GM19328 (cell line): ENCODE results near the gene FAM222B.
A peak's percentile ranks its signal among the peaks of the same experiment; 100 is the strongest.
"Not testable (repeated sequence)": the region's sequence is repeated elsewhere in the genome, so short reads cannot be mapped to it uniquely, and the experiment has no call there.

ENCODE experiments used
- ATAC-seq: cut with Tn5 transposase; IDR thresholded peaks from one replicate; pipeline ENCODE4 v1.9.1; 2021; ENCODE audit warnings: mild to moderate bottlenecking, moderate library complexity; ENCODE audit not compliant: unreplicated experiment

The FAM222B gene

DNA sequence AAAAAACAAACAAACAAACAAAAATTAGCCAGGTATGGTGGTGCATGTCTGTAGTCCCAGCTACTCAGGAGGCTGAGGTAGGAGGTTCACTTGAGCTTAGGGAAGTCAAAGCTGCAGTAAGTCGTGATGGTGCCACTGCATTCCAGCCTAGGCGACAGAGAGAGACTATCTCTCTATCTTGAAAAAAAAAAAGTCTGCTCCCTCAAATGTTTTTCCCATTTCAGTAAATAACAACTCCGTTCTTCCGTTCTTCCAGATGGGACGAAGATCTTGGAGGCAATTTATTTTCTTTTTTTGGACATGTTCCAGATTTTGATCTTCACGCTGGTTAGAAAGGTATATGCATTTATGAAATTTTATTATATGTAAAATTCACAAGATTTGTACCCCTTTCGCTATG, 31.2 kb upstream of the FAM222B start:
- ATAC-seq, result no peak

DNA sequence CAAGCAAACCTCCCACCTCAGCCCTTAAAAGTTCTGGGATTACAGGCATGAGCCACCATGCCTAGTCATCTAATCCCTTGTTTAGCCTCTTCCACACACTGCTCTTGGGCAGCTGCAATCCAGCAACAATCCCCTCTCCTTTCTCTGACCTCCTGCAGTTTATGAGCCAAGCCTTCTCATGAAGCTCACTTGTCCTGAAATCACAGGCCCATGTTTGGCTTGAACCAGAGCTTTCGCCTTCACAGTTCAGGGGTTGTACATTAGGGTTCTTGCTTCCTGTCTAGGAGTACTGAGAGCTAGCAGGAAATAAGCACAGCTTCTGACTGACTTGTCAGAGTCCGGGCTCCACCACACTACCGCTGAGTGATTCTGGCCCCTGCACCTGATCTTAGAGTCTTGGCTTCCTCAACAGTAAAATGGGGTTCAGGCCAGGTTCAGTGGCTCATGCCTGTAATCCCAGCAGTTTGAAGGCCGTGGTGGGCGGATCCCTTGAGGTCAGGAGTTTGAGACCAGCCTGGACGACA, 28.5 kb upstream of the FAM222B start:
- ATAC-seq, result peak; percentile 69

DNA sequence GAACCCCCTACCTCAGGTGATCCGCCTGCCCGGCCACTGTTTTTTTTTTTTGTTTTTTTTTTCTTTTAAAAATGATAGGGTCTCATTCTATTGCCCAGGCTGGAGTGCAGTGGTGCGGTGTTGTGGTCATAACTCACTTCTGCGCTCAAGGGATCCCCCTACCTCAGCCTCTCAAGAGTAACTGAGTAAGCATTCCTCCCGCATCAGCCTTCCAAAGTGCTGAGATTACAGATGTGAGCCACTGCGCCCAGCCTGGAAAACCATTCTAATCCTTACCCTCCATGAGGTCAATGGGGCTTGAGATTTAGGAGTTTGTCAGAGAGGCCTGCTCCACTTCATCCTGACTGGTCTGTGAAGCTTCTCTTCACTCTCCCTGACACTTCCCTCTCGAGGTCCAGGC, 24.7 kb upstream of the FAM222B start:
- ATAC-seq, result no peak

DNA sequence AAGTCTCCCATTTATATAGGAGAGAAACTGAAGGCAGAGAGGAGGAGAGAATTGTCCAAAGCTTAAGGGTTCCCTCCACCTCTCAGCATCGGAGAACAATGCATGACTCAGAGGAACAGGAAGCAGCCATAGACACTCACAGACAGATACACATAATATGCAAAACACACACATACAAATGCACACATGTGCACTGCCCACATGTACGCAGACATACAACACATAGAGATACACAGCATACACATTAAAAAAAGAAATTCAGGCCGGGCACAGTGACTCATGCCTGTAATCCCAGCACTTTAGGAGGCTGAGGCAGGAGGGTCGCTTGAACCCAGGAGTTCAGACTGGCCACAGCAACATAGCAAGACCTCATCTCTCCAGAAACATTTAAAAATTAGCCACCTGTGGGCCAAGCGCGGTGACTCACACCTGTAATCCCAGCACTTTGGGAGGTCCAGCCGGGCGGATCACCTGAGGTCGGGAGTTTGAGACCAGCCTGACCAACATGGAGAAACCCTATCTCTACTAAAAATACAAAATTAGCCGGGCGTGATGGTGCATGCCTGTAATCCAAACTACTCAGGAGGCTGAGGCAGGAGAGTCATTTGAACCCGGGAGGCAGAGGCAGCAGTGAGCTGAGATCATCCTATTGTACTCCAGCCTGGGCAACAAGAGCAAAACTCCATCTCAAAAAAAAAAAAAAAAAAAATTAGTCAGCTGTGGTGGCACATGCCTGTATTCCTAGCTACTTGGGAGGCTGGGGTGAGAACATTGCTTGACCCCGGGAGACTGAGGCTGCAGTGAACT, 23.6 kb upstream of the FAM222B start:
- ATAC-seq, result no peak

DNA sequence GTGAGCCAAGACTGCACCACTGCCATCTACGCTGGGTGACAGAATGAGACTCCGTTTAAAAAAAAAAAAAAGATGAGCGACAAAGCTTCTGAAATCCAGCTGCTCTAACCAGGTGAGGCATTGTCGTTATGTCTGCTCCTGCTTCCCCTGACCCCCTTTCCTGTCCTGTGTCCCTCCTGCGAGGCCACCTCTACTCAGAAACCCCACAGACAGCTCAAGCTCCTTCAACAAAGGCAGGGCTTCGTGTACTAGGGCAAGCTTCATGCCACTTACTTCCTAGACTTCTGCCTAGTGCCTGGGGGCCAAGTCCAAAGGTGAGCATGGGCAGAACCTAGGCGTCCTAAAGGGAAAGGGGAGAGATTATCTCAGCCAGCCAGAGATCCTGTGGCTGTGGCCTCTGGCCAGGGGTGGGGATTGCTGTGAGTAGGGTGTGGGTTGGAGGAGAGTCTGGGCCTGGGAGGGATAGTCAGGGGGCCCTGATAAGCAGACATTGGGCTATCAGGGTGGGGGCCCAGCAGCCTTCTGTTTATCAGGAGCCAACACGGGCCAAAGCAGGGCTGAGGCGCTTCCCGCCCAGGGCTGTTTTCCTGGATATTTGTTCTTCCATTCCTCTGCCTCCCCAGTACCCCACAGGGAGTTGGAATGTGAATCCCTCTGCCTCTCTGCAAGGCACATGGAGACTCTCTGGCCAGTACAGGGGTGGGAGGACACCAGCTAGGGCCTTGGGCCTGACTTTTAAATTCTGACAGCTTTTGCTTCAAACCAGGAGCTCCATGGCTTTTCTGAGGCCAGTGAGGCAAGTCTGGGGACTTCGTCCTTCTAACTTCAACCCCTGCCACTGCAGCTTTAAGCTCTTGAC, 22.6 kb upstream of the FAM222B start:
- ATAC-seq, result no peak

DNA sequence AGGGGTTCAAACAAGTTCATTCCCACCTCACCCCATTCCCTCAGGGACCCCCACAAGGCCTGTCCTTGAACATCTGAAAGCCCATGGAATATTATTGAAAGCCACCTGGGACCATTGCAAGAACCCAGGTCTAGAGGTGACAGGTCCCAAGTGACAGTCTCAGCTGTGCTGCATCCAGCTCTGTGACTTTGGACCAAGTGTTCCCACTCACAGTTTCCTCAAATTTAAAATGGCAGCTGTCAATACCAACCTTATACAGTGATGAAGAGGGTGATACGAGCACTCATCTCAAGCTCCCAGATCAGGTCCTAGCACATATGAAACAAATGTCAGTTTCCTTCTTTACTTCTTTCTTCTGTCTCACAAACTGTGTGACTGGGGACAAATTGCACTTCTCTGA, 21.4 kb upstream of the FAM222B start:
- ATAC-seq, result no peak

DNA sequence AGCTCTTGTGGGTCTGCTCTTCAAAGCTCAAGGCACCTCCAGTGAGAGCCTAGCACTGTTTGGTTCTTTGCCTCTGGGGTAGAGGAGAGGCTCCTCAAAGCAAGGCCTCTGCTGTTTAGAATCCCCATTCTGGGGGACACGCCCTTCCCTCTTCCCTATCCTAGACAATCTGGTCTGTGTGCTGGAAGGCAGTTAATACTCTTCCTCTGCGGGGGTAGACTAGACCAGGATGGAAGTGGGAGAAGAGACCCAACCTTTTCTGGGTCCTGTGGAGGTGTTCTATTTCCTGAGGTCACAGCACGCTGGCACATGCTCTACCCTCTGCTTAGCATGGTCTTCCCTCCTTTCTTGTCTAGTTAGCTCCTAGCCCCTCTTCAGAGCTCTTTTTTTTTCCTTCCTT, 20.0 kb upstream of the FAM222B start:
- no peak for ATAC-seq

DNA sequence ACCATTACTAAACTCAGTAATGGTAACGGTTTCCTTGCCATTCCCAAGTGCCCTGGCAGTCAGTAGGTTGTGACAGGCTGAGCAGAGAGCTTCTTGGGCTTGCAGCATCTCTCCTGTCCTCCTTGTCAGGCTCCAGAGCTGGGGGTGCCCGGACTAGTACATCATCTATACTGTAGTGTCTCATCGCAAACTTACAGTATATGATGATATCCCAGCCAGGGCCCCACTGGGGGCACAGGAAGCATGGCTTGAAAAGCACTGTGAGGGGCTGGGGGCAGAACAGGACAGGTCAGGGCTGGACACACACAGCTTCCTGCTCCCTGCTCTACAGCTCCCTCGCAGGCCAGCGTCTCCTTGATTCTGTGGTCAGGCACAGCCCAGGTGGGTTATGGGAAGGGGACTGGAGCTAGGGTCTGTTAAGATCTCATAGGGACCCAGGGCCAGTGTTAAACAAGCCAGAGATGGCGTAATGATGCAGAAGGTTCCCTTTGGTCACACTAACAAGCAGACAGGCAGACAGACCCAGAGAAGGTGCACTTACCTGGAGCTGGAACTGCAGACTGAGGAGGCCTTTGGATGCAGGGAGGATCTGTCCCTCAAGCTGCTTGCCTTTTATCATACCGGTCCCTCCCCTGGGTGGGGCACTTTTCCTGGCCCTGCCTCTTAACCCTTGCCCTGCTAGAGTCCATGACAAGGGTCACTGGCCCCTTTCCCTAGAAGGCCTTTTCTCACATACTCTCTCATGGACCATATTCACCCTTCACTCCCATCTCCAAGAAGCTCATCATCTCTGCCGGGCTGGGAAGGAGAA, 19.0 kb upstream of the FAM222B start:
- ATAC-seq, result no peak

DNA sequence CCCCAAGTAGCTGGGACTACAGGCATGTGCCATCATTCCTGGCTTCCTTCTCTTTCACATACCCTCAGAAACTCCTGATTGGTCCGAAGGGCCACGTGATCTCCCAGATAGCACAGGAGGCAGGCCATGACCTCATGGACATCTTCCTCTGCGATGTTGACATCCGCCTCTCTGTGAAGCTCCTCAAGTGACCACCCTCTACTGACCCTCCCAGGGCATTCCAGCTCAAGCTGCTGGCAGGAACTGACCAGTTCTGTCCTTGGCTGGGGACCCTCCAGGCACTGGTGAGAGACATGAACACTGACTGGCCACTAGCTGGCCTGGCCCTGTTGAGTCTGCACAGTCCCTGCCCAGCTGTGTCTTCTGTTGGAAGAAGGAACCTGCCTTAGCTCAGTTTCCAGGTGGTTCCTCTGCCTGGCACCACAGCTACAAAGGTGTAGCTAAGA, 17.8 kb upstream of the FAM222B start:
- no peak for ATAC-seq

DNA sequence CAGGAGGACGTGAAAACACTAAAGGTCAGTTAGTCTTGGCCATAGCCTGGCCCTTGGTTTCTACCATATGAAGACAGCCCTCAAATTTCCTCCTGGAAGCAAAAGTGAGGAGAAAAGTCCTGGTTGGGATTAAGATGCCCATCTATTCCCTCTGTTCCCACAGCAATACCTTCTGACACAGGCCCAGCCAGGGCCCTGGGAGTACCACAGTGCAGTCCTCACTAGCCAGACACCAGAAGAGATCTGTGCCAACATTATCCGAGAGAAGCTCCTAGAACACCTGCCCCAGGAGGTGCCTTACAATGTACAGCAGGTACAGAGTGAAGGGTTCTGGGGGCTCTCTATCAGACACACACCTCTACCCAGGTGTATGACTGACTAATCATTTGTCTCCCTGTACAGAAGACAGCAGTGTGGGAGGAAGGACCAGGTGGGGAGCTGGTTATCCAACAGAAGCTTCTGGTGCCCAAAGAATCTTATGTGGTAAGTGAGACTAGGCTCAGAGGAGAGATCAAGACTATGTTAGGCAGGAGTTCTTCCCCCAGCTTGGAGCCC, 16.3 kb upstream of the FAM222B start:
- ATAC-seq, result no peak

DNA sequence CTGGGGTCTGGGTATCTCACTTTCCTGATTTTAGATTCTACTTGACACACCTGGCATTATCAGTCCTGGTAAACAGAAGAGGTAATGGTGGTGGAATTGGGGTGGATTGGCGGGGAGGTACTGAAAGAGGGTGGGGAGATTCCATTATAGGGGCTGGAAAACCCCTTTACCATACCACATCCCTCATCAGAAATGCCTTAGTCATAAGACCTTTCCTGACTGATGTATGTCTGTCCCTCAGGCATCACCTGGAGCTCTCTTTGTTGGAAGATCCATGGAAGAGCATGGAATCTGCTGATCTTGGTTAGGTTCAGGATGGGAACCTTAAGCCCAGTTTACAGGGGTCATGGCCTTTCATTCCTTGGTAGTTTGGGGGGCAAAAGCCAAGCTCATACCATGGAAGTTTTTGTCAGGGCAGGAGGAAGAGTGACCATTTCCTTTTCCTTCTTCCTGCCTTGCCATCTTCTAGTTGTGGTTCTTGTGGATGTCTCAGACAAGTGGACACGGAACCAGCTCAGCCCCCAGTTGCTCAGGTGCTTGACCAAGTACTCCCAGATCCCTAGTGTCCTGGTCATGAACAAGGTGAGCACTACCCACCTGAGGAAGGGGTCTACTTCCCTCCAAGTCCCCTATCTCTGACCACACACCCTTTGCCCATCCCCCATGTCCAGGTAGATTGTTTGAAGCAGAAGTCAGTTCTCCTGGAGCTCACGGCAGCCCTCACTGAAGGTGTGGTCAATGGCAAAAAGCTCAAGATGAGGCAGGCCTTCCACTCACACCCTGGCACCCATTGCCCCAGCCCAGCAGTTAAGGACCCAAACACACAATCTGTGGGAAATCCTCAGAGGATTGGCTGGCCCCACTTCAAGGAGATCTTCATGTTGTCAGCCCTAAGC, 15.6 kb upstream of the FAM222B start:
- ATAC-seq, result no peak

DNA sequence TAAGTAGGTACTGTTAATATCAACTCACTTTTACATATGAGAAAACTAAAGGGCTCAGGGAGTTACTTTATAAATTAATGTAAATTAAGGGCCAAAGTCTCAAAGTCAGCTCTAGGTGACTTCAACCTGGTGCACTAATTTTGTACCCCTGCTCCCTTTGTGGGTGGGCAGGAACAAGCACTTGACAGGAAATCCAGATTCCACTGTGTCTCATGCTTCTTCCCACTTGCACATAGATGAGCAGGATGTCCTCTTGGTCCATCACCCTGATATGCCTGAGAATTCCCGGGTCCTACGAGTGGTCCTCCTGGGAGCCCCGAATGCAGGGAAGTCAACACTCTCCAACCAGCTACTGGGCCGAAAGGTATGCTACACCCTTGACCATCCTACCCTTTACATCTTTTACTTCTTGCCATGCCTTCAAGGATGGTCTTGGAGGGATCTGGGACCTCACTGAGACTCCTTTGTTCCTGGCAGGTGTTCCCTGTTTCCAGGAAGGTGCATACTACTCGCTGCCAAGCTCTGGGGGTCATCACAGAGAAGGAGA, 13.5 kb upstream of the FAM222B start:
- no peak for ATAC-seq

DNA sequence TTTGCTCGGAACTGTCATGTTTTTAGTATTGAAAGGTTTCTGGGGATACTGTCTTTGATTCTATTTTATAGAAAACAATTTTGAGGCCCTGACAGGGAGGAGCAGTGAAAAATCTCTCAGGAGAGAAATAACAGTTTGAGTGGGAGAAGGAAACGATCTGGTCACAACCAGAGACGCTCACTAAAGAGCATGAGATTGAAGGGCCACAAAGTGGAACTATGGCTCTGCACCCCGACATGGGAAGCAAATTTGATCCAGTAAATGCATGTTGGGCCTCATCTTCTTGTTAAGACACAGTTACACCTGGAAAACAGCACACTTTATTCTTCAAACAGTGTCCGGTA, 12.7 kb upstream of the FAM222B start:
- ATAC-seq, result no peak

DNA sequence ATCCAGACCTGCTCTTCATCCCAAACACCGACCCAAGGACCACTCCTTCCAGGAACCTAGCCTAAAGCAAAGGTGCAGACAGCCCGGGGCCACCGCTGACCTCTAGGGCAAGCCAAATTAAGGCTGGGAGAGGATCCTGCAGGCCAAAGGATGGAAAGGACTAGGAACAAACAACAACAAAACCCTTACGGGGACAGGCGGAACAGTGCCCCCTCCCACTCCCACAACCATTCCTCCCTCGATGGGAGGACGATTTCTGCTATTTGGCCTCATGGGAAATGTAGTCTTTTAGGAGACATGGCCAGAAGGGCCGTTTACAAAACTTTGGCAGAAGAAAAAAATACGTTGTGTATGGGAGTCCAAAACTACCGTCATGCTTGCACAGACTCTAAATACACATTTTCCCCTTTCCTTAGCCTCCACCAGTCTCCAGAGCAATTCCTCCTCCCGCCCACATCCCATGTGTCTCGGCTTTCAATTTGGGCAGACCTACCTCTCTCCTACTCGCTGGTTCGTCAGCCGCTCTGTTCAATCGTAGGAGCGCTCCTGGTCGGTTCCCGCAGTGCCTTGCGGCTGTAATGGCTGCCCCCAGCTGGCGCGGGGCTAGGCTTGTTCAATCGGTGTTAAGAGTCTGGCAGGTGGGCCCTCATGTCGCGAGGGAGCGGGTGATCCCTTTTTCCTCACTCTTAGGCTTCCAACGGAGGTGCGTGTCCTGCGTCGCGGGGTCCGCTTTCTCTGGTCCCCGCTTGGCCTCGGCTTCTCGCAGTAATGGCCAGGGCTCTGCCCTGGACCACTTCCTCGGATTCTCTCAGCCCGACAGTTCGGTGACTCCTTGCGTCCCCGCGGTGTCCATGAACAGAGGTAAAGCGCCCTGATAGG, 12.1 kb upstream of the FAM222B start, which contains the start of gene ERAL1:
TSS of gene ERAL1 (plus strand) at position 560 of the 879 bp plus-strand sequence. CDS start at position 579, 19 bp downstream.
- ATAC-seq, result peak; percentile 98

DNA sequence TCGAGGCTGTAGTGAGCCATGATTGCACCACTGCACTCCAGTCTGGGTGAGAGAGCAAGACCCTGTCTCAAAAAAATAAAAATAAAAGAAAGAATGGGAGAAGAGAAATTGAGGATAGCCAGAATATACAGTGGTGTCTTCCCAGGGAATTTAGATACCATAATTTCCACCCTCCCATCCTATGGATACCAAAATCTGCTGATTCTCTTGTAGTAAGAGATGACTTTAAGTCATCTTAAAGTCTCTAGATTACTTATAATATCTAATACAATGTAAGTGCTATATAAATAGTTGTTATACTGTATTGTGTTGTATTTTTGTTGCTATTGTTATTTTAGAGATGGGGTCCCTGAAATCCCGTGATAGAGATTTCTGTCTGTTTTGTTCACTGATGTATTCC, 10.7 kb upstream of the FAM222B start:
- no peak for ATAC-seq

DNA sequence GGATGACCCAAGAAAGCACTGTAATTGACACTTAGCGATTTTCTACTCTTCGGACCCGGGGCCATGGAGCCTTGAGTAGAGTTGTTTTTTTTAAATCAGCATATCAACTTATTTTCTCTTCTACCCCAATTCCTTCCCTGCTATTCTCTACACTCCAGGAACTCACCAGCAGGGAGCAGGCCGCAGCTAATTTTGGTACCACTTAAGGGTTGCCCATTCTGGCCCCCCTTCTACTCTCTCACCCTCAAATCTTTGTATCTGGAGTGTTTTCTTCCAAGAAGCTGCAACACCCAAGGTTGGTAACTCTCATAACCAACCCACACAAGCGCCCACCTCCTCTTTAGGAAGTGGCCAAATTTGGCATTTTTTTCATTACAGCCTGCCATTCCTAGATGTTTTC, 6.7 kb upstream of the FAM222B start:
- ATAC-seq, result no peak

DNA sequence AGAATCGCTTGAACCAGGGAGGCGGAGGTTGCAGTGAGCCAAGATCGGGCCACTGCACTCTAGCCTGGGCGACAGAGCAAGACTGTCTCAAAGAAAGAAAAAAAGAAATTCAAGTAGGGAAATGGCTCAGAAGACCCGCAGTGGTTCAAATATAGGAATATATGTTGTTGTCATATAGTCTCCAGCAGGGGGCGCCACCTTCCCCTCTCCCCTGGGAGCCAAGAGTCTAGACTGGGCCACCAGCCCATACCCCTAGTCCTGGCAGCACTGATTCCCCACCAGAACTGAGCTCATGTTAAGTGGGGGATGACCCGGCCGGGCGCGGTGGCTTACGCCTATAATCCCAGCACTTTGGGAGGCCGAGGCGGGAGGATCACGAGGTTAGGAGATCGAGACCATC, 6.1 kb upstream of the FAM222B start:
- not testable (repeated sequence) for ATAC-seq

DNA sequence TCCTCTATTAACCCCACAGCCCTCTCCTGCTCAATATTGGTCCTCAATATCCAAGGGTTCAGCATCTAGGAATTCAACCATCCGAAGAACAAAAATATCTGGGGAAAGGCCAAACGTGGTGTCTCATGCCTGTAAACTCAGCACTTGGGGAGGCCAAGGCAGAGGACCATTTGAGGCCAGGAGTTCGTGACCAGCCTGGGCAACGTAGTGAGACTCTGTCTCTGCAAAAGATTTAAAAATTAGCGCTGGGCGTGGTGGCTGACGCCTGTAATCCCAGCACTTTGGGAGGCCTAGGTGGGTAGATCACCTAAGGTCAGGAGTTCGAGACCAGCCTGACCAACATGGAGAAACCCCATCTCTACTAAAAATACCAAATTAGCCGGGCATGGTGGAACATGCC, 4.1 kb upstream of the FAM222B start:
- not testable (repeated sequence) for ATAC-seq
